Trophoblast cell (in vitro differentiated cells and primary cell): ENCODE data around the gene FAM222A.
A peak's percentile ranks its signal among the peaks of the same experiment; 100 is the strongest.

Source experiments
- DNase-seq, 2 donors: peaks; one replicate each; pipeline ENCODE4 v3.0.0-alpha.2; 2016
- H2AFZ ChIP-seq: 2 replicates; pipeline ENCODE4 v1.6.1; 2013; ENCODE audit warnings: low read length, moderate library complexity, mild to moderate bottlenecking; ENCODE audit not compliant: insufficient read depth, poor library complexity
- H2AK5ac ChIP-seq: 2 replicates; pipeline ENCODE4 v1.6.1; 2013; ENCODE audit warnings: mild to moderate bottlenecking, low read length
- H2BK120ac ChIP-seq: 2 replicates; pipeline ENCODE4 v1.6.1; 2013; ENCODE audit warnings: low read length, mild to moderate bottlenecking, moderate library complexity; ENCODE audit not compliant: insufficient read depth, poor library complexity
- H2BK12ac ChIP-seq: 2 replicates; pipeline ENCODE4 v1.6.1; 2013; ENCODE audit warnings: mild to moderate bottlenecking, low read length, moderate library complexity
- H2BK5ac ChIP-seq: 2 replicates; pipeline ENCODE4 v1.6.1; 2013; ENCODE audit warnings: low read length, low read depth, moderate library complexity, mild to moderate bottlenecking; ENCODE audit not compliant: poor library complexity
- H3K14ac ChIP-seq: 2 replicates; pipeline ENCODE4 v1.6.1; 2013; ENCODE audit warnings: mild to moderate bottlenecking, low read length
- H3K18ac ChIP-seq: 2 replicates; pipeline ENCODE4 v1.6.1; 2013; ENCODE audit warnings: mild to moderate bottlenecking, low read length
- H3K23ac ChIP-seq: 2 replicates; pipeline ENCODE4 v1.6.1; 2013; ENCODE audit warnings: low read length
- H3K27ac ChIP-seq: 2 replicates; pipeline ENCODE4 v1.5.1; 2013; ENCODE audit warnings: low read depth, mild to moderate bottlenecking, inconsistent platforms, low read length, moderate library complexity
- H3K27me3 ChIP-seq: 2 replicates; pipeline ENCODE4 v1.6.1; 2013; ENCODE audit warnings: inconsistent platforms, mild to moderate bottlenecking, low read length, moderate library complexity; ENCODE audit not compliant: insufficient read depth
- H3K36me3 ChIP-seq, 2 experiments: 1 replicate in 1 of 2; 2 replicates in 1 of 2; pipeline ENCODE4 v1.6.1; 2013; ENCODE audit warnings: low read length in 2 of 2, mild to moderate bottlenecking in 2 of 2, moderate library complexity in 1 of 2; ENCODE audit not compliant: insufficient read depth in 2 of 2, control insufficient read depth in 1 of 2
- H3K4ac ChIP-seq: 2 replicates; pipeline ENCODE4 v1.6.1; 2013; ENCODE audit warnings: low read depth, mild to moderate bottlenecking, low read length, moderate library complexity
- H3K4me1 ChIP-seq, 2 experiments: 1 replicate in 1 of 2; 2 replicates in 1 of 2; pipeline ENCODE4 v1.6.1; 2013; ENCODE audit warnings: low read length in 2 of 2, mild to moderate bottlenecking in 2 of 2, moderate library complexity in 1 of 2; ENCODE audit not compliant: insufficient read depth in 2 of 2, control insufficient read depth in 1 of 2
- H3K4me2 ChIP-seq: 2 replicates; pipeline ENCODE4 v1.6.1; 2013; ENCODE audit warnings: inconsistent platforms, mild to moderate bottlenecking, low read length, moderate library complexity
- H3K4me3 ChIP-seq: 2 replicates; pipeline ENCODE4 v1.5.1; 2013; ENCODE audit warnings: mild to moderate bottlenecking, low read depth, low read length, inconsistent platforms
- H3K79me1 ChIP-seq: one replicate; pipeline ENCODE4 v1.6.1; 2013; ENCODE audit warnings: low read length
- H3K79me2 ChIP-seq: 2 replicates; pipeline ENCODE4 v1.6.1; 2013; ENCODE audit warnings: low read length, mild to moderate bottlenecking; ENCODE audit not compliant: control insufficient read depth, insufficient read depth, poor library complexity
- H3K9ac ChIP-seq: 2 replicates; pipeline ENCODE4 v1.6.1; 2013; ENCODE audit warnings: mild to moderate bottlenecking, low read length
- H3K9me3 ChIP-seq: 2 replicates; pipeline ENCODE4 v1.6.1; 2013; ENCODE audit warnings: low read depth, mild to moderate bottlenecking, control low read depth, inconsistent platforms, low read length; ENCODE audit not compliant: insufficient read depth
- H4K12ac ChIP-seq: 2 replicates; pipeline ENCODE4 v1.6.1; 2013; ENCODE audit warnings: low read depth, mild to moderate bottlenecking, low read length, moderate library complexity
- H4K8ac ChIP-seq: 2 replicates; pipeline ENCODE4 v1.6.1; 2013; ENCODE audit warnings: low read depth, mild to moderate bottlenecking, low read length, moderate library complexity
- H4K91ac ChIP-seq: one replicate; pipeline ENCODE4 v1.6.1; 2013; ENCODE audit warnings: low read depth, mild to moderate bottlenecking, low read length, moderate library complexity
- WGBS: extraction: QIAGEN DNeasy Blood & Tissue Kit; methylation state at CpG from one replicate; pipeline ENCODE4 v1.1.7; 2013; ENCODE audit warnings: missing lambda C conversion rate; ENCODE audit not compliant: insufficient read length, insufficient coverage; ENCODE audit errors: extremely low coverage; 5-methylcytosine and 5-hydroxymethylcytosine counted together

The FAM222A gene

DNA sequence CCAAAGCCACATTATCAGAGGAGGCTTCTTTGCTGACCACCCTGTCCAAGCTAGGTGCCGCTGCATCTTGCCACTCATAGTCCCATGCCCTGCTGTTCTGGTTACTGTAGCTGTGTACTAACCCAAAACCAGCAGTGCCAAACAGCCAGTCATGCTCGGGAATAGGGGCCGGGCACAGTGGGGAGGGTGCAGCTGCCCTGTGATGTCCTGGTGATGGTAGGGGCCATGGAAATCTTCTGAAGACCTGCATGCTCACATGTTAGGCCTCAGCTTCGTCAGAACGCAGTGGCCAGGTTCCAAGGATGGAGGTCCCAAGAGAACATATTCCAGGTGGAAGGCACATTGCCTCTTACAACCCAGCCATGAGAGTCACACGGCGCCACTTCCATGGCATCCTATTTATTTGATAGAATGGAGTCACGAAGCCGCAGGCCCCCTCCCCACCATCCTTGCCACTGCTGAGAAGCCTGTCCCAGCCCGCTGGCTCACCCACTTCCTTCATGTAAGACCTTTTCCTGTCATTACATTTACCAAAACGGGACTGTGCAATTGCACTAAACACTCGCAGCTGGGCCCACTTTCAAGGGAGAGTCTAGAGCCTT, 48.5 kb downstream of the FAM222A start:
- Histone ChIP-seq H2AFZ (no peak overlapping the region), H3K27ac (no peak overlapping the region), H3K9me3 (peaks cover 7% of the 10 kb centered on the region), H2BK5ac (no peak overlapping the region), H3K4me3 (no peak overlapping the region), H3K18ac (no peak overlapping the region), H4K8ac (no peak overlapping the region), H2AK5ac (no peak overlapping the region), H3K36me3 (no peaks in the 10 kb centered on the region), H4K91ac (no peak overlapping the region), H3K27me3 (no peaks in the 10 kb centered on the region), H3K4me1 (no peaks in the 10 kb centered on the region), H4K12ac (no peak overlapping the region), H3K79me1 (no peaks in the 10 kb centered on the region), H3K4ac (no peak overlapping the region), H3K79me2 (no peaks in the 10 kb centered on the region), H3K4me2 (no peak overlapping the region), H3K14ac (no peak overlapping the region), H2BK12ac (no peak overlapping the region), H3K9ac (no peak overlapping the region), H3K23ac (no peak overlapping the region), H2BK120ac (no peak overlapping the region)
- WGBS = no CpG with 5 or more reads among the region's 12 CpGs
- DNase-seq = no peak

DNA sequence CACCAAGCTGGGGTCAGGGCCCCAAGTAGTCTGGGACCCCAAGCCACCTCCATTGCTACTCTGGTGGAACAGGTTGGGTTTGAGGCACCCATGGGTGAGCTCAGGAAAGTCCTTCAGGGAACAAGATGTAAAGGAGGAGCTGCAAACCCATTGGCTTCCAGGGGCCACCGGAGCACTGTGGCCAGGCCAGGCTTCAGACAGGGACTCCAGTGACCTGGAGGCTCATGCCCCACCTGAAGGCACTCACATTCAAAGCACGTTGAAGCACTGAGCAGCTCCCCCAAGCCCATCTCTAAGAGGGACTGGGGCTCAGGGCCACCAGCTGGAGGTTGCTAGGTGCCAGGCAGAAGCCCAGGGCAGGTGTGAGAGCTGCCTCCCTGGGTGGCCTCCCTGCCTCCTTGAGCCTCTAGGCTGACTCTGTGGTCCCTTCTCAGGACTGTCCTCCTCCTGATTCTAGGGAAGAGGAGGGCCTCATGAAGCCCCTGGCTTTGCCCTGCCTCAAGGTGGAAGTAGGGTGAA, 49.1 kb downstream of the FAM222A start:
- H3K4me1 ChIP-seq = peaks cover 0 to 2% of the 10 kb centered on the region in 2 experiments
- no peak overlapping the region for H4K8ac ChIP-seq
- DNase-seq = no peak
- H3K4ac ChIP-seq = no peak overlapping the region
- H2AFZ ChIP-seq = no peak overlapping the region
- H3K4me3 ChIP-seq = no peak overlapping the region
- H3K23ac ChIP-seq = no peak overlapping the region
- H3K9me3 ChIP-seq = peaks cover 6% of the 10 kb centered on the region
- no peak overlapping the region for H4K12ac ChIP-seq
- no peak overlapping the region for H3K9ac ChIP-seq
- H3K79me2 ChIP-seq = no peaks in the 10 kb centered on the region
- H2AK5ac ChIP-seq = no peak overlapping the region
- no peak overlapping the region for H2BK5ac ChIP-seq
- H3K18ac ChIP-seq = no peak overlapping the region
- no peak overlapping the region for H4K91ac ChIP-seq
- no peak overlapping the region for H3K14ac ChIP-seq
- H3K36me3 ChIP-seq = no peaks in the 10 kb centered on the region
- H3K4me2 ChIP-seq = no peak overlapping the region
- no peak overlapping the region for H3K27ac ChIP-seq
- H3K79me1 ChIP-seq = no peaks in the 10 kb centered on the region
- no peaks in the 10 kb centered on the region for H3K27me3 ChIP-seq
- WGBS = no CpG with 5 or more reads among the region's 2 CpGs
- no peak overlapping the region for H2BK12ac ChIP-seq
- no peak overlapping the region for H2BK120ac ChIP-seq

DNA sequence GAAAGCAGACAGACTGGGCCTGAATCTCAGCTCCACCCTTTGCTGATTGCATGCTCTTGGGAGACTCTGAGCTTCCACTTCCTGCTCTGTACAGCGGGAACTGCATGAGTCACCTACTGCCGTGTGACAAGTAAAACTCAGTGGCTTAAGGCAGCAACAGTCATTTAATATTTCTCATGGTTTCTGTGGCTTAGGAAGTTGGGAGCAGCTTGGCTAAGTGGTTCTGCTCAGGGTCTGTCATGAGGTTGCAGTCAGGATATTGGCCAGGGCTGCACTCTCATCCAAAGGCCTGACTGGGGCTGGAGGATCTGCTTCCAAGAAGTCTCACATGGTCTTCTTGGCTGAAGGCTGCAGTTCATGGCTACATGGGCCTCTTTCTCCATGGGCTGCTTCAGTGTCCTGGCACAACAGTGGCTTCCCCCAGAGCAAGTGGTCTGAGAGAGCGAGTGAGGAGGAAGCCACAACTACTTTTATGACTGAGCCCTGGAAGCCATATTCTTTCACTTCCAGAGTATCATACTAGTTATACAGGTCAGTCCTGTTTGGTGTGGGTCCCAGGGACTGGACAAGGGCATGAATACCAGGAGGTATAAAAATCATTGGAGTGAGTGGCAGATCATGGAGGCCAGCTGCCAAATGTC, 49.7 kb downstream of the FAM222A start:
- H2AFZ ChIP-seq = no peak overlapping the region
- H2AK5ac ChIP-seq = no peak overlapping the region
- H3K23ac ChIP-seq = no peak overlapping the region
- H3K4me1 ChIP-seq = peaks cover 0 to 5% of the 10 kb centered on the region in 2 experiments
- no peak overlapping the region for H4K91ac ChIP-seq
- H3K18ac ChIP-seq = no peak overlapping the region
- H3K9me3 ChIP-seq = peaks cover 6% of the 10 kb centered on the region
- no peak overlapping the region for H2BK12ac ChIP-seq
- H3K79me1 ChIP-seq = no peaks in the 10 kb centered on the region
- H3K9ac ChIP-seq = no peak overlapping the region
- no peak overlapping the region for H4K12ac ChIP-seq
- no peak overlapping the region for H2BK120ac ChIP-seq
- WGBS = no CpG with 5 or more reads among the region's 3 CpGs
- H2BK5ac ChIP-seq = no peak overlapping the region
- no peak overlapping the region for H4K8ac ChIP-seq
- H3K36me3 ChIP-seq = no peaks in the 10 kb centered on the region
- H3K4me3 ChIP-seq = no peak overlapping the region
- no peaks in the 10 kb centered on the region for H3K79me2 ChIP-seq
- no peak overlapping the region for H3K4ac ChIP-seq
- no peak overlapping the region for H3K14ac ChIP-seq
- H3K4me2 ChIP-seq = no peak overlapping the region
- peak; percentile 27 to 31 for DNase-seq
- H3K27ac ChIP-seq = no peak overlapping the region
- no peaks in the 10 kb centered on the region for H3K27me3 ChIP-seq

DNA sequence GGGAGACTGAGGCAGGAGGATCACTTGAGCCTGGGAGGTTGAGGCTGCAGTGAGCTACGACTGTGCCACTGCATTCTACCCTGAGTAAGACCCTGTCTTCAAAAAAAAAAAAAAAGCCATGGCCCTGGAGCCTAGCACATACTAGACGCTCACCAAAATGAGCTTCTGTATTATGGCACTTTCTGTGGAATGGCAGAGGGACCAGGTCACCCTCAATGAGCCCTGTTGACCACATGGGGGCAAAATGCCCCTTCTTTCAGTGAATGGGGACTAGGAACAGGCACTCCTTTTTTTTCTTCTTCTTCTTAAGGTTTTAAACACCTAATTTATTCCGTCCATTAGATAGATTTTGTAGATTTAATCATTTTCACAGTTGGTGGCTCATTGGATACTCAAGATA, 50.5 kb downstream of the FAM222A start:
- H3K27ac ChIP-seq = no peak overlapping the region
- H3K27me3 ChIP-seq = no peaks in the 10 kb centered on the region
- H3K4me1 ChIP-seq = peaks cover 0 to 5% of the 10 kb centered on the region in 2 experiments
- DNase-seq = no peak
- no CpG with 5 or more reads among the region's 3 CpGs for WGBS
- no peaks in the 10 kb centered on the region for H3K79me2 ChIP-seq
- no peak overlapping the region for H4K91ac ChIP-seq
- peaks cover 6% of the 10 kb centered on the region for H3K9me3 ChIP-seq
- no peak overlapping the region for H2AFZ ChIP-seq
- no peak overlapping the region for H2BK120ac ChIP-seq
- H3K4me2 ChIP-seq = no peak overlapping the region
- H3K36me3 ChIP-seq = no peaks in the 10 kb centered on the region
- no peak overlapping the region for H3K4me3 ChIP-seq
- no peak overlapping the region for H3K4ac ChIP-seq
- H4K12ac ChIP-seq = no peak overlapping the region
- H3K79me1 ChIP-seq = no peaks in the 10 kb centered on the region
- no peak overlapping the region for H2AK5ac ChIP-seq
- H3K23ac ChIP-seq = no peak overlapping the region
- no peak overlapping the region for H3K9ac ChIP-seq
- no peak overlapping the region for H3K18ac ChIP-seq
- no peak overlapping the region for H3K14ac ChIP-seq
- no peak overlapping the region for H4K8ac ChIP-seq
- no peak overlapping the region for H2BK5ac ChIP-seq
- no peak overlapping the region for H2BK12ac ChIP-seq
